GM21528 (cell line): ENCODE results near the gene NXPE2.

Experiments used
- ATAC-seq: cut with Tn5 transposase; IDR thresholded peaks from one replicate; pipeline ENCODE4 v1.9.1; 2021; ENCODE audit warnings: mild to moderate bottlenecking, moderate library complexity; ENCODE audit not compliant: unreplicated experiment, low FRiP score

Gene NXPE2

DNA sequence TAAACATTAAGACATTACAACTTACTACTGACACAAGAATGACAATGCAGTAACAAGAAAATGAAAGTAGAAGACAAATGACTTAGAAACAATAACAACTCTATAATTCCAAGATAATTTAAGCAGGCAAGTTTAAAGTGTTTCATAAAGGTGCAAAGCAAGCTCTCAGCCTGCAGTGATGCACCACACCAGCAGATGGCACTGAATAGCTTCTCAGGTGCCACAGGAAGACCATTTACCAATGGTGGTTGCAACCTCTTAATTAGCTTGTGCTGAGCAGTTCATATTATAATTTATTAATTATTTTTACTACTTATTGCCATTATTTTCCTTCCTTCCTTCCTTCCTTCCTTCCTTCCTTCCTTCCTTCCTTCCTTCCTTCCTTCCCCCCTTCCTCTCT lies 60.6 kb downstream of the NXPE2 start:
- ATAC-seq, result no peak

DNA sequence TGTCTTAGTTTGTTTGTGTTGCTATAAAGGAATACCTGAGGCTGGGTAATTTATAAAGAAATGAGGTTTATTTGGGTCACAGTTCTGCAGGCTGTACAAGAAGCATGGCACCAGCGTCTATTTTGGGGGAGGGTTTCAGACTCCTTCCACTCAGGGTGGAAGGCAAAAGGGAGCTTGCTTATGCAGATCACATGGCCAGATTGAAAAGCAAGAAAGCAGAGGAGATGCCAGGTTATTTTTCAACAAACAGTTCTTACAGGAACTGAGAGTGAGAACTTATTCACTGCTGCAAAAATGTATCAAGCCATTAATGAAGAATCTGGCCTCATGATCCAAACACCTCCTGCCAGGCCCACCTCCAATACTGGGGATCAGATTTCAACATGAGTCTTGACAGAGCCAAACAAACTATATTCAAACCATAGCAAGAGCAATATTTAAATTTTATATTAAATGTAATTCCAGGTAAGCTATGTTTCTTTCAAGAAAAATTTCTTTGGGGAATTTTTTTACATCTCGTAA lies 66.9 kb downstream of the NXPE2 start:
- no peak for ATAC-seq

DNA sequence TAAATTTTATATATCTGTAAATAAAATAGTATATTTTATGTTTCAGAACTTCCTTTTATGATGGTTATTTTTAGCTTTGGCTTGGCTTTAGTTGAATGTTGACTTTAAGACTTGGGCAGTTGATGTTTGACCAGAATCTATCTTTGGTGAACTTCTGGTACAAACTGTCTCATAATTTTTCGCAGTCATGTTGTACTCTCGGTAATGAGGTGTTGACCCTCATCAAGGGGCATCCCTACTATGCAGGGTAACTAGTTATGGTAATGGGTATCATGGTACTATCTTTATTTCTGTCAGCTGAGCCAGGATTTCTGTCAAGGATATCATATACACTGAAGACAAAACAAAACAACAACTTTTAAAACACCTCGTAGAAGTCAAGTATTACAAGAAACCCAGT lies 67.7 kb downstream of the NXPE2 start:
- no peak for ATAC-seq
